ENCODE data around the gene PRPF18.

Gene PRPF18

DNA sequence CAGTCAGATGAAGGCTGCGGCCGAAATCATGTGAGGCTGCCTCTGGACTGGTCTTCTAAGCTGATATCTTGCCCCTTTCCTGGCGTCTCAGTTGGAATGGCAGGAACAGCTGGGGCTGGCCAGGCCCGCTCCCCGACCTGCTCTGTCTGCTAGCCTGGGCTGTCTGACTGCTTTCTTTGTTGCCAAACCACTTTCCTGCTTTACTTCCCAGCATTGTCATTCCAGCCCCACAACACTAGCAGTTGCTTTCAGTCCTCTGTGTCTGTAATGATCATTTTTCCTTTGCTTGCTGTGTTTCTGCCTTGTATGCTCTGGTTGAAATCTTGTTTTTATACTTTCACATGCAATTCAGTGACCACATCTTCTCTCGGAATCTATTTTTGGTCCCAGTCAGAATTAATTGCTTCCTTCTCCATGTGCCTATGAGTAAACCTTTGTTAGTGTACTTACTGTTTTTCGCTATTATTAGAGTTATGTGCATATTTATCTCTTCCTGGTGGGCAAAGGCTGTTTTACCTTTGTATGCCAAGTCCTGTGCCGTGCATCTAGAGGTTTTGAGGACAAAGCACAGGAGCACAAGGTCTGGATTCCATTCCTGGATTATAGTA, 21.6 kb downstream of the PRPF18 start:
- DNase-seq: no peak

DNA sequence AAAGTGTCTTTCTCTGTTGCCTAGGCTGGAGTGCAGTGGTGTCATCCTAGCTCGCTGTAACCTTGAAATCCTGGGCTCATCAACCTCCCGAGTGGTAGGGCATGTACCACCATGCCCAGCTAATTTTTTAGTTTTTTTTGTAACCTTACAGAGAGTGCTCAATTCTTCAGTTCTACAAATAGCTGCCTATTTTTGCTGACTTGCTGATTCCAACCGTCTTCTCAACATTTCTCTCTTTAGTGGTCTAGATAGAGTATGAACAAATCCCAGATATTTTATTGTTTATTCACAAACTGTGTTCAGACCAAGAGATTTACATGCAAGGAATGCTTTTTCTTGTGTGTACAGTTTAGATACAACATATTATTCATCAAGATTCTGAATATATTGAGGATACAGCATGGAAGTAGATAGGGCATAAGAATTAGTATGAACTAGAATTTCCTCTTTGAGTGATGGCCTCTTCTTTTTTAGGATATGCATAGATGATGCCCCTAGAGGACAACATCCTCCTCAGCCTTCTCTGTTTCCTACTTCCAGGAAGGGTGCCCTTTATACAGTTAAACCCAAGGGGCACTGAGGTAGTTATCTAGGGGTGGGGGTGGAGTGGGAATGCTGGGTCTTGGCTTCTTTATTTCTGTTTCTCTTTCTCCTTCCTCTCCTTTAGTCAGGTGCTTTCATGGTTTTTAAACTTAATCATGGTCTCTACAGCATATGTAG, 26.0 kb downstream of the PRPF18 start:
- no peak for DNase-seq

DNA sequence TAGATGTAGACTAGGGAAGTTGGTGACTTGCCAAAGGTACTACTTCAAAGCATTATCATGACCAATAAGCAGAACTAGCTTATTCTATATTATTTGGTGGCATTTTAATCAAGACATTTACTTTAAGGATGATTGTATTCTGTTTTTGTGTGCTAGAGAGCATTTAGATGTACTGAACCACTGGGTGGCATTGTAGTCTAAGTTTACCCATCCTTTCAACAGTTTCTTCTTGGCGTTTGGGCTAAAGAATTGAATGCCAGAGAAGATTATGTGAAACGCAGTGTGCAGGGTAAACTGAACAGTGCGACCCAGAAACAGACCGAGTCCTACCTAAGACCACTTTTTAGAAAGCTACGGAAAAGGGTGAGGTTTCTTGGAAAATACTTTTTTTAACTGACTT, 26.8 kb downstream of the PRPF18 start:
- no peak for DNase-seq

DNA sequence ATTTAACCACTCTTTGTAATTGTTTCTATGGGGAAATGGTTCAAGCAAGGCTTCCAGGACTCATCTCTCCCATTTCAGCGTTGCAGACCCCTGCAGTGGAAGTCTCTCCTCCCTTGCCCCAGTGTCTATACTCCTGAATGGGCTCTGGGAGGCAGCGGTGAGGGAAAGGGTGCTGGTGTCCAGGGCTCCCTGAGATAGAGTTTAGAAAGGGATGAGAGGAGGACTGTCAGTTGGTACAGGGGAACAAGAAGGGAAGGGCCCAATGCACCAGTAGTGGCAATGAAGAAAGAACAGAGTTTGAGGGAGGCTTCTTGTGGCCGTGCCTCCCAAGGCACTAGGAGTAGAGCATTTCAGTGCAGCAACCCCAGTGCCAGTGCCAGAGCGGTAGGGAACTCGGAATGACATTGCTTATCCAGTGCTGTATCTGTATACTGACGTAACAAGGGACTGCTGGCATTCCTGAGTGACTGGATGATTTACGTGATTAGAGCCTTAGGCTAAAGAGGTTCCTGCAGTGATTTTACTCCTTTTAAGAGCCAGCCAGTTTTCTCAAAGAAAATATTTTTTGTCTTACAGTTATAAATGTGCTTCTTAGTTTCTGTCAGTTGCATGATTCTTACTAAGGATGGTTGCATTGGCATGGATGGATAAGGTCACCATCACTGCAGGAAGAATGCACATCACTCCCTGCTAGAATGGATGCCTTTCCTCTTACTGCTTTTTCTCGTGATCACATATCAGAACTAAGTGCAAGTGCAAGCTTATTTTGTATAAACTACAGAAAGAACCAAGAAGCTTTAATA, 28.0 kb downstream of the PRPF18 start:
- DNase-seq: no peak

DNA sequence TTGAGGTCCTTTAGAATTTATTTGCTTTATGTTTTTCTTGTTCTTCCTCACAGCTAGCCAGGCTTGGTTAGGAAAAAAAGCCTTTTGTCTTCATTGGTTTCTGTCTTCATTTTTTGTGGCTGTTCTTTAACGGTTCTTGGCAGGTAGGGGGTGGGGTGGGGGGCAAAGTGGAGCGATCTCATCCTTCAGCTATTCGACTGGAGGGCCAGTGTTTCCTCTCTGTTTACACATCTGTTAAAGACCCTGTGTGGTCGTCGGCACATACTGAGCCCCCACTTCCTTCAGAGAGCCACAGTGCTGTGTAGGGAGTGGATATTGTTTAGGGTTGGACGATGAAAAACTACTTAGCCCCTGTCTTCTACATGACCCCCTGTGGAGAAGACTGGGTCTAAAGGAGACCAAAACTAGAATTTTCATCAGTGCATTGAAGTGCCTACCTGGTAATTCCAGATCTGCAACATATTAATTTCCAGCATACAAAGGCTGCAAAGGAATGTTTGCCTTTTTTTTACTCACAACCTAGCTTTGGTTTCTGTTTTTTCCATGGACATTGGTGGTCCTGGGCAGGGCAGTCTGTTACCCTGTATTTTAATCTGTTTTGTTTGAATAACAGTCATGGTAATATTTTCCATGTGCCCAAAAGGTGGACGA, 29.0 kb downstream of the PRPF18 start:
- DNase-seq: no peak

DNA sequence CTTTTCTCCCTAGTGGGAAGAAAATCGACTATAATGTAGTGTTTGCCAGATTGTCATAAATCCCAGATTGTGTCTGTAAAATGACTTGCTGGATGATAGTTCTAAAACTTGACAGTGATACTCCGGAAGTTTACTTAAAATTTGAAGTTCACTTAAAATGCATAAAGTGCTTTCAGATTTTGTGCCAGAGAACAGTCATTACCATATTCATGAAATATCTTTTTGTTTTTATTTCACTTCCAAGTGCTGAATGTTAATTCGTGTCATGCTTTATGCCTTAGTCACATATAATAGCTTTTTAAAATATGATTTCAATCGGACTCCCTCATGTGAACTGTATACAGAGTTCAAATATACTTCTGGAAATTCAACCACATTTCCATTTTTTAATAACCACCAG, 30.4 kb downstream of the PRPF18 start:
- no peak for DNase-seq

DNA sequence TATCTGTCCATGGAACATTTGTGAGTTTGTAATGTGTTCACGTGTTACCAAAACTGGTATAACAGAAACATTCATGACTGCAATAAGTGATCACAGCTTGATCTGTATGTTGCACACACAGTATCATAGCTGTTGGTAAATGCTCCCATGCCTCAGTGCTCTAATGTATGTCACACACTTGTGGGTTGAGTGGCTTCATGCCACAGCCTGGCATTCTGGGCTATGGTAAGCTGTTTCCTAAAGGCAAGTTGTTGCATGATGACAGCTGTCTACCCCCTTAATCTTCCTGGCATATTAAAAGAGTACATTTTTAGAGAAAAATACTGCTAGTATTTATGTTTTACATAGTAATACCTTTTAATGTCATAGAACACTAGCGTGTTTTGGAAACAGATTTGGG, 35.2 kb downstream of the PRPF18 start:
- DNase-seq: no peak

DNA sequence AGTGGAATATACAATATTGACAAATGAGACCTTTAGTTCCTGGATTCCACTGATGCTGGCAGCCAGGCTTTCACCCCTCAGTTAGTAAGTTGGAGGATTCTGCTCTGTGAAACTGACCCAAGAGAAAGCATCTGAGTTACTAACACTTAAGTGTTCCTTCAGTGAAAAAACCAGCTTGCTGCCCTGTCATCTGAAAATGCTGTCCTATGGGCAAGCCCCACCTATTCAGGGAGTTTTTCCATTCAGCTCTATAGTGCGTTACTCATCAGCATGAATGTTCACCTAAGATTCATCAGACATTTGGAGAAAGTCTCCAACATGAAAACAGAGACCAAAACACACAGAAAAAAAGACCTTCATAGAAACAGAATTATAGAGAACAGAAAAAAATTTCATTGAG, 37.9 kb downstream of the PRPF18 start:
- DNase-seq: no peak

DNA sequence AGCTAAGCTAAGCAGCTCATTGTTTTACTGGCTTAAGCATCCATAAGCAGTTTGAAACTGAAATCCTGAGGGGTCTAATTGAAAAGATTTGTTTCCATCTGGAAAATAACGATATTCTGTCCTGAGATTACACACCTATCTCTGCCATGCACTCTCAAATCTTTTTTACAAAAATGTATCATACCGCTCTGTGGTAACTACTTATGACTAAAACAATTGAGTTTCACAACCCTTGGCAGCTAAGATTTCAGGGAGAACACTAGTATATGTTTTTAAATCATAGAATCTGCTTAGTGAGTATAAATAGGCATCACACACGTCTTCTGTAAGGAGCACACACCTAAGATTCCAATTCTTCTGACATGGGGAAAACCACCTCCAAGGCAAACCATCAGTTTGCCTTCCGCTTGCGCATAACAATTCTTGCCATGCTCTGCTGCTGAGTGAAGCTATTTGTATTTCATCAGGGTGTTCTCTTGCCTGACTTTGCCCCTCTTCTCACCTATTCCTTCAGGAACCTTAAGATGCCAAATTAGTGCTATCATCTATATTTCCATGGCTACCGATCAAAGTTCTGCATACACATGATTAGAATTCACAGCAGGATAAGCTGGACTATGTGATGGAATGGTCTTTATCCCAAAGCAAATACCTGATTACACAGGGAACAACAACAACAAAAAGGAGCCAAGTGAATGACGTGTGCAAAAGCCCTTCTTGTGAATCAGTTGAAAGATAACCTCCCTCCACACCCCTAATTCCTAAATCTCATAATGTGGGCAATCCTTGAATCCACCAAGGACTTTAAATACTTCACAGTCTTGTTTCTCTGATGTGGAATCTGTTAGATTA, 40.9 kb downstream of the PRPF18 start:
- DNase-seq: no peak

DNA sequence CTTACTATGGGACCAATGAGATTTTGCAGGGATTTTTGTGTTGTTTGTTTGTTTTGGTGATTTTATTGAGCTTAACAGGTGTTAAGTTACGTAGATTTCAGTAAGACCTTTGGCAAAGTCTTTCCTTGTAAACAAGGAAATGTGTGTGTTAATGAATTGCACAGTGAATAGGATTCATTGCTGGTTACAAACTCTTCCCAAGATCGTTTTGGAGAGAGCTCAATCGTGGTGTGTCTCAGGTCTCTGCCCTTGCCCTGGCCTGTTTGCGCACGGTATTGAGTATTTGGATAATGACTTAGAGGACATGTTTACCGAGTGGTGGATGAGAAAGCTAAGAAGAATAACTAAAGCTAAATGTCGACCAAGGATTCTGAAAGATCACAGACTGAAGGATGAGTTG, 41.9 kb downstream of the PRPF18 start:
- no peak for DNase-seq

DNA sequence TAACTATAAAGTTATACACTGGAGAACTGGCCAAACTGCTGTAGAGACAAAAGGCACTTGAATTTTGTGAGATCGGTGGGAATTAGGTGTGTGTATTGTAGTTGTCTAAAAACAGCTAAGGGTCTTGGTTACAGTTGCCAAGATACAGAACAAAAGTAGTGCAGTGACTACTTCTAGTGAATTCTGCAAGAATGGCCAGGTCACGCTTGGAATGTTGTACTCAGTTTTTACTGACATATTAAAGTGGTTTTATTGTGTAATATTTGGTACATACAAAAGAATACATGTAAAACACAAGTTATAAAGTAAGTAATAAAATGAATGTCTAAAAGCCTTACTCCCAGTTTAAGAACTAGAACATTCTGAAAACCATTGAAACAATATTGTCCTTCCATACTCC, 42.4 kb downstream of the PRPF18 start:
- DNase-seq: no peak

DNA sequence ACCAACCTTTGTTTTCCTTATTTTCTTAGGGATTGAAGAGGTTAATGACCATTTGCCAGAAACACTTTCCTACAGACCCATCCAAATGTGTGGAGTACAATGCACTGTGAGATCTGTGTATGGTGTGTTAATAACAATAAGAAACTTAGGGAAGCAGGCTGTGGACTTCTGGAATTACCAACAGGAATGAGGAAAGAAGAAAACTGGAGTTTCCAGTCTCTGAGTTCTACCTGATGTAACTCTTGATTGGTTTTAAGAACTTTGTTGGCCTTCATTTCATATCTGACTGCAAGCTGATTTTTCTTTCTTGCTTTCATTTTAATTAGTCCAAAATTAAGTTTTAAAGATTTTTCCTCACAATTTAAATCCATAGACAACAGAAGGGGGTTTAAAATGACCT, 43.5 kb downstream of the PRPF18 start:
- no peak for DNase-seq

DNA sequence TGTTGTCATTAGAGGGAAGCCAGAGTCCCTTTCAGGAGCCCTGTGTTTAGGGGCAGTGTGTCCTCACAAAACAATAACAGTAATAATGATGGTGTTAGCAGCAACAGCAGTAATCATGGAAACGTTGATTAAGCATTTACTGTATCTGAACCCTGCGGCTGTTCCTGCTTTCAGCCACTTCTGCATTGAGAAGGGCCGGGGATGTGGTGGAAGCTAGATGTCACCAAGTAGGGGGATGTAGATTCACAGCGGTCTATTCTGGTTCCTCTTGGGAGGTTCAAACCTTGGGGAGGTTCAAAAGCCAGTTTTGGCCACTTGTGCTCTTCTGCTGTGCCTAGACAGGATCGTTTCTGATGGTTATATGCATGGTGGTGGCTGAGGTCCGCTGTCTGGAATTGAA, 44.8 kb downstream of the PRPF18 start:
- DNase-seq: no peak

DNA sequence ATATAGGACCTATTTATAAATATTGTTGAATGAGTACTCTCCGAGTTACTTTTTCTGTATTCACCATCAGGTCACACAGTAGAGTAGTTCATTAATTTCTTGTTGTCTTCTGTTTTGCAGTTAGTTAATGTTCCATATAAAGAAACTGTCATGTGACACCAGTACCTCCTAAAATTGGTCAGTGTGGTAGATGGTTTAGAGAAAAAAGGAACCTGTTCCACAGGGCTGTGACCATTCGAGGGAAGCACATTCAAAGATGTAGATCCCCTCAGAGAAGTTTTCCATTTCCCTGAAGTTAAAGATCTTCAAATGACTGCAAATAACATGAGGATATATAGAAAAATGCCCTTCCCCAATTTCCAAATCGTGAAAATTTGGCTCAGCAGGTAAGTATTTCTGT, 45.7 kb downstream of the PRPF18 start:
- no peak for DNase-seq

DNA sequence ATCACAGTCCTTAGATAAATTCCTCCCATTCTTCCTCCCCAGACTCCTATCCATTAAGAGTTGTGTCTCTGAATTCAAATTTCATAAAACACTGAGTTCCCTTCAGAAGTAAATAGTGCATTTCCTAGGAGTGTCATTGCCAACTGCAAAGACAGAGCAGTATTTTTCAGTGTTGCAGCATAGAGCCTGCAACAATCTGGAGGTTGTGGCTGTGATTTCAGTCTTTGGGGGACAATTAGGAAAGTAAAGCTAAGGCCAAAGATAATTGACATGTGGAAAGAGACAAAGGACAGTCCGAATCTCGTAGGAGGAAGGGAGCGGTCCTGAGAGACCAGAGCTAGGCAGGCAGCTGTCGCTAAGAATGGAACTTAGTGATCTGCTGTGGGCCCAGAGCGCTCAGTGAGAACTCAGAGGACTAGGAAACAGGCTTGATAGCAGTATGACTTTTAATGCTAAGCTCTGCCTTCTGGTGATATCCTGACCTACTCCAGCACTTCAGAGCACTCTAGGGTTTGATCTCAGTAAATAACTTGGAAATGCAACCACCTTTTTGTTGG, 46.2 kb downstream of the PRPF18 start:
- DNase-seq: no peak

DNA sequence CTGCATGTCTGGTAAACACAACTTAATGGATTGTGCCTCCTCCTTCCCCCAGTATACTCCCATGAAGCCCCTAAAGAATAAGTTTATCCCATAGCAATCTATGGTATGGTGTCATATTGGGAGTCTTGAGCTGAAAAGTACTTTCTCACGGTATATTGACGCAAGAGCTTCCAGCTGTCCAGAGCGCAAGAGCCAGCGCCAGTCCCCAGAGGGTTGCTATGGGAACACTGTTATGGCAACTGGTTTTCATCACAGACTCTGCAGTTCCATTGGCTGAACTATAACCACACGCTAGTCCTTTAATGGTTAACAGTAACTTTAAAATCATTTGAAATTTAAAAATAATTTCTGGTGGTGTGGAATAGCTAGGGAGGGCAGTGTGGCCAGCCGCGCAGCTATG, 46.9 kb downstream of the PRPF18 start:
- DNase-seq: no peak

DNA sequence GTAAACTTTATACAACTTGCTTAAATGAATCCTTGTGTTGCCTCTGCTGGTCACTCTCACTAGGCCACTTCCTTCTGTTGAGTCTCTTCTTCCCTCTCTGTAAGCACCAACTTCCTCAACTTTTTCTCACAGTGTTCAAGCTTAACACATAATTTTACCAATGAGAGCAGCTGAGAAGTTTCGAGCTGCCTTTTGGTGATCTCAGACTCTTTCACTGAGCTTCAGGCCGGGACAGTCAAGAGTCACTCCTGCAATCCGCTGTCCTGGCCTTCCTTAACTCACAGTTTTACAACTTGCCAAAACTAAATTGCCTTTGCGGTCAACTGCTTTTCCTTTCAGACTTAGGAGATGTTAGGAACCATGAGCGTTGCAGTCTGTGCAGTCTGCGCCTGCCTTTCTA, 47.4 kb downstream of the PRPF18 start:
- DNase-seq: no peak

DNA sequence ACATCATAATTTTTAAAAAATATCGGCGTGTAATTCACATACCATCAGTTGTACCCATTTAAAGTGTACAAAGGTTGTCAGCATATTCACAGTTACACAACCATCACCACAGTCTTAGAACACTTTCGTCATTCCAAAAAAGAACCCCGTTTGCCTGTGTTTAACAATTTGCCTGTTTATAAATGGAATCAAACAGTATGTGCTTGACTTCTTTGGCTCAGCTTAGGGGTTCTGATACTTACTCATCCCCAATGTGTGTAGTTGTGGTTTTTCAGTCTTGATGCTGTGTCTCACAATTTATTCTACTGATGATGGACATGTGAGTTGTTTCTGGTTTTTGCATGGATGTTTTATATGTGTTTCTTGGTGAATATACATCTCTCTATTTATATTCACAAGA, 50.0 kb downstream of the PRPF18 start:
- no peak for DNase-seq

DNA sequence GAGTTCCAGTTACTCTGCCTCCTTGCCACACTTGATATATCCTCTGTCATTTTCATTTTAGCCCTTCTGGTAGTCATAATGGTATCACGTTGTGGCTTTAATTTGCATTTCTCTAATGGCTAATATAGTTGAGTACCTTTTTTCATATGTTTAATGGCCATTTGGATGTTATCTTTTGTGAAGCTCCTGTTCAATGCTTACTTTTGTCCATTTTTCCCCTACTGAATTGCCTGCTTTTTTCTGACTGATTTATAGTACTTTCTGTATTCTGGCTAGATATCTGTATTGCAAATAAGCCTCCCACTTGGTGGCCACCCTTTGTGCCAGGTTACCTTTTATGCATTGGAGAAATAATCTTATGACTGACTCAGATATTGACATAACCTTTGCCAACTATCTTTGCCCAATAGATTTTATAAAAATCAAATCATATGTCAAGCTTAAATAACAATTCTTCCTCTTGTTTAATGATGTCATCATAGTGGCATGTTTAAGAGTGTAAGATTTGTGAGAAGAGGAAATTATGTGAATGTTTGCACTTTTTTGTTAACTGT, 50.6 kb downstream of the PRPF18 start:
- no peak for DNase-seq

DNA sequence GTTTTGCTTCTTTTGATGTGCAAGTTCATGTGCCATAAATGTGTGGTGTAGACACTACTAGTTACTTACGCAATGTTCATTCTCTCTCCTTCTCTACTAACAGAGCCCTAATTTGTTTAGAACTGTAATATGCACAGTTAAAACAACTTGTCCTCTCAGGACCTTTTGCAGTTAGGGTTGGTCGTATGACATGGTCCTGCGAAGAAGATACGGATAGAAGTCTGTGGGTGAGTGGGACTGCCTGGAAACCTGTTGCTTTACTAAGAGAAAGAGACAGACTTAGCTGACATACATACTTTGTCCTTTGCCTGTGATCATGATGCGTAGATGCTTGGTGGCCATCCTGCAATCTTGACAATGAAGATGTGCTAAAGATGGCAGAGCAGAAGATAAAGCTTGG, 51.1 kb downstream of the PRPF18 start:
- DNase-seq: no peak

DNA sequence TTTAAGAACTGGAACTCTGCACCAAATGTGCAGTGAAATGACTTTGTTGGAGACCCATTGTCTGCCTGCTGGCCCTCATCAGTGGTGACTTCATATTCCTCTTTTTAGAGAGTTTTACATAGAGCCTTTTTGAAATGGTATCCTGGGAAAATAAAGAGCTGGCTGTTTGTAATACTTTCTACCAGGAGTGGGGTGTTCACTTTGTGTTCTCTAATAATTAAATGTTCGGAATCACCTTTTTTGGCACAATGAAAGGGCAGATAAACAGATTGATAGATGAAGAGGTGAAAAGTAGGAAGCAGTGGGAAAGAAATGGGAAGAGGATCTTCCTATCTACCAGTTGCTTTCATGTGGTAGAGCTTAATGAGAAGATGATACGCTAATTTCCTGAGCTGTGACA, 55.5 kb downstream of the PRPF18 start:
- DNase-seq: no peak

DNA sequence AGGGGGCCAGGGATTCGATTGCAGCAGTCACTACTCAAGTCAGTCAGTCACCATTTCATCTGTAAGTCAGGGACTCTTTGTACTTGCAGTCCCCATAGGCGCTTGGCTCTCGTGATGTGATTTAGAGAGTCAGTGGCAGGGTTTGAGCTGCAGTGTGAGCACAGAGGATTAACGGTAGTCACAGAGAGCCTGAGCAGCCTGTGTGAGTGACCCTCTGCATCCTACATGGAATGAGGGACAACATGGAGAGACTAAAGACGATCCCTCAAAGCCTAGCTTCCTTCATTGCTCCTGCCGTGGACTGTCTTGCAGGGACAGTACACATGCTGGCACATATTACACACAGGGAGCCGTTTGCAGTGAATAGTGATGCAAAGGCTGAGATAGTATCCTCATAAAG, 56.3 kb downstream of the PRPF18 start:
- no peak for DNase-seq

Measured in NCI-H1436 (cell line).